ENCODE data around the gene STT3B.

DNA sequence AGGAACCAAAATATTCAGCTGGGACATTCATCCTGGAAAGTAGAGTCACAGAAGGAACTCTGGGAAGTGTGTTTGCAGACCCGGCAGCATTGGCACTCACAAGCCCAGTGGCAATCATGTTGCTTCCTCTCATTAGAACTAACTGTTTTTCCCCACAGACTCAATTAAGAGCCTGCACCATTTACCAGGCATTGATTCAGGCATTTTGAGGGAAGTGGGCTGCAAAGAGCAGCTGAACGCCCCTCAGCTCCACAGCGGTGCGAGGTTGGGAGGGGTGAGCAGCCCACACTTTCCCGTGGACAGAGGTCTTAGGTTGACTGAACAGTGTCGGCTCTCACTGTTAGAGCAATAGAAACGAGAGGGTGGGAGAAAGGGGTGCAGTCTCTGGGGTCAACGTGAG, 143.8 kb downstream of the STT3B start:
- TF ChIP-seq, protein P1, sequence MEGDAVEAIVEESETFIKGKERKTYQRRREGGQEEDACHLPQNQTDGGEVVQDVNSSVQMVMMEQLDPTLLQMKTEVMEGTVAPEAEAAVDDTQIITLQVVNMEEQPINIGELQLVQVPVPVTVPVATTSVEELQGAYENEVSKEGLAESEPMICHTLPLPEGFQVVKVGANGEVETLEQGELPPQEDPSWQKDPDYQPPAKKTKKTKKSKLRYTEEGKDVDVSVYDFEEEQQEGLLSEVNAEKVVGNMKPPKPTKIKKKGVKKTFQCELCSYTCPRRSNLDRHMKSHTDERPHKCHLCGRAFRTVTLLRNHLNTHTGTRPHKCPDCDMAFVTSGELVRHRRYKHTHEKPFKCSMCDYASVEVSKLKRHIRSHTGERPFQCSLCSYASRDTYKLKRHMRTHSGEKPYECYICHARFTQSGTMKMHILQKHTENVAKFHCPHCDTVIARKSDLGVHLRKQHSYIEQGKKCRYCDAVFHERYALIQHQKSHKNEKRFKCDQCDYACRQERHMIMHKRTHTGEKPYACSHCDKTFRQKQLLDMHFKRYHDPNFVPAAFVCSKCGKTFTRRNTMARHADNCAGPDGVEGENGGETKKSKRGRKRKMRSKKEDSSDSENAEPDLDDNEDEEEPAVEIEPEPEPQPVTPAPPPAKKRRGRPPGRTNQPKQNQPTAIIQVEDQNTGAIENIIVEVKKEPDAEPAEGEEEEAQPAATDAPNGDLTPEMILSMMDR (conservative IDR thresholded peaks at IDR 0.05 in 1 of 2, IDR thresholded peaks at IDR 0.05 in 1 of 2; ENCODE audit: low read depth in 1 of 2, low read length in 2 of 2), result no peak
- TF ChIP-seq EZH2 (IDR thresholded peaks at IDR 0.05; ENCODE audit: low read length, missing control alignments), result no peak
